HG02763 (cell line): ENCODE results near the gene SDK1.
"Not testable (repeated sequence)": the region's sequence is repeated elsewhere in the genome, so short reads cannot be mapped to it uniquely, and the experiment has no call there.

ENCODE experiments used
- ATAC-seq: cut with Tn5 transposase; IDR thresholded peaks from one replicate; pipeline ENCODE4 v1.9.1; 2021; ENCODE audit warnings: mild to moderate bottlenecking, moderate library complexity; ENCODE audit not compliant: unreplicated experiment

Gene SDK1

DNA sequence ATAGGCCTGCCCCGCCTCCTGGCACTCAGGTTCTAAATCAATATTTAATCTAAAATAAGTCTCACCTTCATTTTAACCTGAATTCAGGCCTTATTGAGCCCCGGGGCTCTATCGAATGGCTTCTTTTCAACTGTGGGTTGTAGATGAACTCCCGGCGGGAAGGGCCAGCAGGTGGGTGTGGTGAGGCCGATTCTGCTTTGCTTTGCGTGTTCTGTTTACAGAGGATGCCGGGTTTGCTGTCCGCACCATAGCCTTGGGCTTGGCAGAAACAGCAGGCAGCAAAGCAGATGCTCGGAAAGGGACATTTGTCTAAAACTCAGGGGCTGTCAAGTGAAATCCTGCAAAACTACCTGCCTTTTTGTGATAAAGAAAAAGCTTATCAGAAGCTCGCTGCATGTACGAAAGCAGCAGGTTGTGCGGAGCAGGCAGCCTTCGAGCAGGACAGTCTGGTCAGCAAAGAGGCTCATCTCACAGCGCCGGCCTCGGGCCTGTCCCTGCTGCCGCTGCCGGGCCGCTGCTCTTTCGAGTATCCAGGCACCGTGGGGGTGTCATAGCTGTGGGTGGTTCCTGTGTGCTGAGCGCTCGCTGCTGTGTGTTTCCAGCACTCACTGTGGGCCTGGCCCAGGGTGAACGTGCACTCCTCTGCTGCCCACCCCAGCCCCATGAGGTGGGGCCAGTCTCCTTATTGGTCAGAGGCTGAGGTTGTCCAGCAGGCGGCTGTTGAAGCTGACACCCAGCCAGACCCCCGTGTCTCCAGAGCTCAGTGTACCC, 946.2 kb downstream of the SDK1 start:
- ATAC-seq = no peak

DNA sequence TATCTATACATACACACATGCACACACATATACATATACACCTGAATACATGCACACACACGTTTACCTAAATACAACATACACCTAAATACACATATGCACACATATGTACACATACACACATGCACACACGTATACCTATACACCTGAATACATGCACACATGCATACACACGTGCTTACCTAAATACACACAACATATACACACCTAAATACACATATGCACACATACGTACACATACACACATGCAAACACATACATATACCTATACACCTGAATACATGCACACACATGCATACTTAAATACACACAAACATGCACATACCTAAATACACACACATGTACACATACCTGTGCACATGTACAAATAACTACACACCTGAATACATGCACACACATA, 947.2 kb downstream of the SDK1 start:
- no peak for ATAC-seq

DNA sequence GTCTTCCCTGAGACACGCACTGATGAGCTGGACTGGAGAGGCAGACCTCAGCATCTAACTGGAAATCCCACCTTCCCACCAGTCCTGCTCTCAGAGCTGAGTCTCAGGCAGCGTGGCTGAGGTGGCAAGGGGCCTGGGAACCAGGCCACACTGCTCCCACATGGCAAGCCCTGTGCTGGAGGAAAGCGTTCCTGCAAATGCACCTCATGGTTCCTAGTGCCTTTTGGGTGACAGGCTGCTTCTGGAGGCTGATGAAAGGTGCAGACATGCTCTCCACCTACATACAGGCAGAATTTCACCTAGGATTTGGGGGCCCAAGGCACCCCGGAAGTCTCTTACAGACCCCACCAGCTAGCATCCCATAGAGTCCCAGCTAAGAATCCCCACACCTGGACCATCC, 948.2 kb downstream of the SDK1 start:
- ATAC-seq = no peak

DNA sequence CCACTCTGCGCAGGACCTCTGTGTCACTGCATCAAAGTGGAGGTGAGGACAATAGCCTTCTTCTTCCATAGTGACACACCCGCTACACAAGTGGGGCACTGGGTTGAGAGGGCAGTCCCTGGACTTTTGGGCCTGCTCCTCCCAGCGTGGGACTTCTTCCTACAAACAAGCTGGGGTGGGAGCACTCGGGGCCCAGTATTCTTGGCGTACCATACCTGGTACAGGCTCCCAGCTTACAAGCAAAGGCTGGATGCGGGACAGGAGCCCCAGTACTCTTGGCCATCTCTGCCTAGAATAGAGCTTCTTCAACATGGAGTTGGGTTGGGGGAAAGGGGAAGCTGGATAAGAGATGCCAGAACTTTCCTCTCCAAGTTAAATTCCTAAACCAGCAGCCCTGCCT, 954.3 kb downstream of the SDK1 start:
- no peak for ATAC-seq

DNA sequence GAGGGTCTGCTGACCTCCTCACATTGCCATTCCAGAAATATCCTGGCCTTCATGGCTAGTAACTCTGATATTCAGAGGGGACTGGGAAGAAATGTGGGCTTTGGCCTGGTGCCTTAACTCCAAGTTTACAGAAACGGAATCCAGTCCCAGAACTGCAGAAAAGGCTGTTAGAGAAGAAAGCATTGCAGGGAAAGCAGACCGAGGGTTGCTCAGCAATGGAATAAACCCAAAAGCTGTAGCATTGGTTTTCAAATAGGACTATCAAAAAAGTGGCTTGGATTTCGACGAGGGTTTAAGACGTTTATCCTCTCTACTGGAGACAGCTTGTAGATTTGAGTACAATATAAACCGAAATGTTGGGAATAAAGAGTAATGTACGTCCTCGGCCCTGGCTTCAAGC, 955.2 kb downstream of the SDK1 start:
- no peak for ATAC-seq

DNA sequence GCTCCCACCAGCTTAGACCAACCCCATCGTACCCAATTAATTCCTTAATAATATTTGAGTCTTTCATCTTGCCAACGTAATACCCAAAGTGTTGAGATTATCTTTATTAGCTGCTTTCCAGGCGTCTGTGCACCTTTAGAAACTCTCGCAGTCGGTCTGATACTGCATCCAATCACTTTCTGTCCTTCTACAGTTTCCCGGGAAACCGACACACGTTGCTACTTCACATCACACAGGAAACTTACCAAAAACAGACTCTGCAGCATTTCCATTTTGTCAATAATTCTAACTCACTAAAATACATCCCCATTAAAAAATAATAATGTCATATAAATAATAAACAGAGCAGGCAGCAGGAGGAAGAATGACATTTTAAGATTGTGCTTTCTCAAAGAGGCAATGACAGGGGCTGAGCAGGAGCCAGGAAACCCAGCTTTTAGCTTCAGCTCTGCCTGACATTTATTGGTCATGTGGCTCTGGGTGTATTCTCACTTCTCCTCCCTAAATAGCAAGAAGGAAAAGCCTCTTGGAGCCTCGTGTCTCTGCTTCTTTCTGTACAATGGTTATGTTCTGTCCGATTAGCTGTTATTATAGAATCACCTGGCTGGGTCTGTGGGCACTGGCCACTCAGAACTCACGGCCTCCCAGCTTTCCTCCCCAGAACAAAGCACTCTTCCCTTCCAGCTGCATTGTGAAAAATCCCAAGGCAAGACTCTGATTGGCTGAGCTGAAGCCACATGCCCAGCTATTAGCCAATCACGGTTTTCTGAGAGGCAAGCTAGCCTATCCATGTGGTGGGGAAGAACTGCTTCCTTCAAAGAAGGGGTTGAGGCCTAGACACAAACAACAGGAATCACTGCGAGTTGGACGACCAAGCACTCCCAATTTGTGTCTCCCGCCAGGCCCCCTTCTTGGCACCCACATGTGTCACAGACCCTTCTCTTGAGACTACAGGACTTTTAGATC, 956.4 kb downstream of the SDK1 start:
- no peak for ATAC-seq

DNA sequence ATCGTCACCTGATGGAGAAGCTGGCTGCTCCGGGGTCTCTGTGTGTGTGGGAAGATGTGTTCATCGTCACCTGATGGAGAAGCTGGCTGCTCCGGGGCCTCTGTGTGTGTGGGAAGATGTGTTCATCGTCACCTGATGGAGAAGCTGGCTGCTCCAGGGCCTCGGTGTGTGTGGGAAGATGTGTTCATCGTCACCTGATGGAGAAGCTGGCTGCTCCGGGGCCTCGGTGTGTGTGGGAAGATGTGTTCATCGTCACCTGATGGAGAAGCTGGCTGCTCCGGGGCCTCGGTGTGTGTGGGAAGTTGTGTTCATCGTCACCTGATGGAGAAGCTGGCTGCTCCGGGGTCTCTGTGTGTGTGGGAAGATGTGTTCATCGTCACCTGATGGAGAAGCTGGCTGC, 959.1 kb downstream of the SDK1 start:
- not testable (repeated sequence) for ATAC-seq

DNA sequence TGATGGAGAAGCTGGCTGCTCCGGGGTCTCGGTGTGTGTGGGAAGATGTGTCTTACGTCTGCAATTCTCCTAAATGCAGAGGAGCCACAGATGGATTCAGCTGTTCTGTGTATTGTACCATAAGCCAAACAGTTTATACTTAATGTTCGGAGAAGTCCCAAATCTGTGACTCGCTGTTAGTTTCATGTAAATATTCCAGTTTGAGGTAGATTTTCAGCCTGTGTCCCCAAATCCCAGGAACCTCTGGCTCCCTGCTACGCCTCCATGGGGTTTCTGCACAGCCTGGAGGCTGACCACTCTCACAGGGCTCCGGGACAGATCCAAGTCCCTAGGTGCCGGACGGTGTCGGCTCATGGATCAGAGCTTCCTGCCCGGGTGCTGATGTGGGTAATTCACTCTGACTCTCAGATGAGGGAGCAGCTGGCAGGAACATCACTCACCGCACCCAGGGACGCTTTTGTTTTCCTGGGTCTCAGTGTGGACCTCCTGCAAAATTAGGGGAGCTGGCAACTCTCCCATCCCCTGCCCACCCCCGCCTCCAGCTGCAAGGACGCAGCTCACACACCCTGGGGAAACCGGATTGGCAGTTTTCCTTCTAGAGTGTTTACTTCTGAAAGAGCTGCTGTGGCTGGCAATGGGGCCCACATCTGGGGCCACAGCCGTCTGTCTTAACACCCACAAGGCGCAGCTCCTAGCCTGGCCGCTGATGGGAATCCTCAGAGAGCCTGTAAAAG, 960.0 kb downstream of the SDK1 start:
- ATAC-seq = no peak

DNA sequence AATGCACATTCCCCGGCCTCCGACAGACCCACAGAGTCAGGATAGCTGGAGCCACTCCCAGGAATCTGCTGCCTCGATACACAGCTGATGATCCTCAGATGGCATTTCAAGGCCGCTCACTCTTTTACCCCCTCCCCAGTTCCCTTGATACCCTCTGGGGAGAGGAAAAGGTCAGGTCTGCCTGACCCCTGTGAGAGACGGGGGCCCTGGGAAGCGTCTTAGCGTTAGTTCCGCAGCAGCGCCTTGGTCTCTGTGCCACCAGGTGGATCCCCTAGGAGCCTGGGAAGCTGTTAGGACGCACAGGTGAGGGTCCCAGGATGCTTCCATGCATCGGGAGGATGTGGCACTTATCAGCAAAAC, 960.5 kb downstream of the SDK1 start:
- no peak for ATAC-seq

DNA sequence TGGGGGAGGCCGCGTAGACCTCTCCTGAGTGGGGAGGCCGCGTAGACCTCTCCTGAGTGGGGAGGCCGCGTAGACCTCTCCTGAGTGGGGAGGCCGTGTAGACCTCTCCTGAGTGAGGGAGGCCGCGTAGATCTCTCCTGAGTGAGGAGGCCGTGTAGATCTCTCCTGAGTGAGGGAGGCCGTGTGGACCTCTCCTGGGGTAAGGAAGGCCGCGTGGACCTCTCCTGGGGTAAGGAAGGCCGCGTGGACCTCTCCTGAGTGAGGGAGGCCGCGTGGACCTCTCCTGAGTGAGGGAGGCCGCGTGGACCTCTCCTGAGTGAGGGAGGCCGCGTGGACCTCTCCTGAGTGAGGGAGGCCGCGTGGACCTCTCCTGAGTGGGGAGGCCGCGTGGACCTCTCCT, 963.2 kb downstream of the SDK1 start:
- ATAC-seq = not testable (repeated sequence)

DNA sequence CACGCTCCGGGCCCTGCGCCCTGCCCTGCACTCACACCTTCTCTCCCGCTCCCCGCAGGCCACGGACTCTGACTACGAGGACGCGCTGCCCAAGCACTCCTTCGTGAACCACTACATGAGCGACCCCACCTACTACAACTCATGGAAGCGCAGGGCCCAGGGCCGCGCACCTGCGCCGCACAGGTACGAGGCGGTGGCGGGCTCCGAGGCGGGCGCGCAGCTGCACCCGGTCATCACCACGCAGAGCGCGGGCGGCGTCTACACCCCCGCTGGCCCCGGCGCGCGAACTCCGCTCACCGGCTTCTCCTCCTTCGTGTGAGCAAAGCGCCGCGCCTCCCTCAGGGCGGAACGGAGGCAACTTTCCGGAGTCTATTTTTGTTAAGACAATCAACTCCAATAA, 964.0 kb downstream of the SDK1 start:
- ATAC-seq = no peak

DNA sequence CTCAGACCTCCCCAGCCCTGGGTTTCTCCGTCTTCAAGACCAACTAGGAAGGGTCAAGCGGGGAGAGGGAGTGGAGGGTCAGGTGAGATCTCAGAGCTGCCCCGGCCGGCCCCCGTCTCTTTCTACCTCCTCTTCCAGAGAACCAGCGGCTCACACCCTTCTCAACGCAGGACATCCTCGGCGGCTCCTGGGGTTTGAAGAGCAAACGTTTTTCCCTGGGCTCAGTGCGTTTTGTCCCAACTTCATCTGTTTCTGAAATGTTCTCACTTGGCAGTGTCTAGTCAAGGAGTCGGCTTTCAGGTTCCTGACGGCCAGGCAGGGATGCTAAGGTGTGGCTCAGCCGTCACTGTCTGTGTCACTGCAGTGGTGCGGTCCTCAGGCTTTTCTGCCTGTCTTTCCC, 964.6 kb downstream of the SDK1 start:
- ATAC-seq = no peak

DNA sequence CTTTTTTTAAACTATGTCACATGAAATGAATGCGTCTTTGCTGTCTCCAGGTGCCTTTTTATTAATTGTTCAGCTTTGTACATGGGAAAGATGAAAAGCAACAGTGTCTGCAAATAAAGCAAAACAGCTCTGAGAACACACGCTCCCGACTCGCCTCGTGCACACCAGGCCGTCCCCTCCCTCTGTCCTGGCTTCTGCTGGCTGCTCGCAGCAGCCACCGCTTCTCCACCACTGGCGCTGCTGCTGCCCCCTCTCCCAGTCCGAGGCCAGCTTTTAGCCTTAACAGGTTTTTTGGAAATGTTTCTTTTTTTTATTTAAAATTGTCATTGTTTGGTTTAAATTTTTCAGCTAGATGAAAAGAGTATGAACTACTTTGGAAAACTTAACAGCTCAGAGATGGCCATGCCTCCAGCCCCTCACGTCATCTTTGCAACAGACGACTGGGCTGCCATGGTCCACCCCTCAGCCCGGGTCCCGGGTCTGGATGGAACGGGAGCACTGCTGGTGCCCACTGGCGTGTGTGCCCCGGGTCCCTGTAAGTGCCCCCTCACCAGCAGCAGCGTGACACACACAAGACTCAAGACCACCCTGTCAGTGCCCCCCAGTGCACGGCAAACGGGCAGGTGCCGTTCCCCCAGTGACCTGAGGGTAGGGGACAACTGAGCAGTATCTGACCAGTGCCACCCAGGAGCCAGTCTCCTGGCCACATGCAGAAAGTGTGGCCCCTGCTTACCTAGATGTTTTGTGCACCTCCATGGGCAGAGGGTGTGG, 965.4 kb downstream of the SDK1 start:
- no peak for ATAC-seq

DNA sequence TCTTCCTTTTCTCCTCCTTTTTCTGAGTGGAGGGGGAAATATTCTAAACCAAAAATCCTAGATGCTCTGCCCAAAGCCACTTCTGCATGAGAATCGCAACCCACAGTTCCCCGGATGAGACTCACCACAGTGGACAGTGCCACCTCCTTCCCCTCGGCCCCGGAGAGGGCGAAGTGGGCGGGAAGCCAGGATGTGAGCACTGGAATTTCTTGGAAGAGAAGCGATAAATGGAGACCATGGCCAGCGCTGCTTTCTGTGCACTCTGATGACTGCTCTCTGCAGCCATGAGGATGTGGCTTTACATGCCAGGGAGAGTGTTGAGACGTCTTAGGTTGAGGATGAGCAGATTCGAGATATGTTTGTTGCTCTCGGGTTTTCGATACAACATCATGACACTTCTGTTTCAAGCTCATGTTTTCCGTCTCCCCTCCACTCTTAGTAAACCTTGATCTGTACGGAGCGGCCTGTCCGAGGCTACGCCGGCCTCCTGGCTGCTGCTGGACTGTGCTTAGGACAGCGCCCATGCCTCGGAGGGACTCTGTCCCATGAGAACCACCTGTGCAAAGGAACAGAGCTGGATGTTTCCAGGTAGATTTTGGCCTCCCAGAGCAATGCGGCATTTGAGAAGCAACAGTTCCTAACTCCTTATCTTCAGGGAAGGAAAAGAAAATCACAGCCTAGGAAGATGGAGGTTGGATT, 966.4 kb downstream of the SDK1 start:
- no peak for ATAC-seq

DNA sequence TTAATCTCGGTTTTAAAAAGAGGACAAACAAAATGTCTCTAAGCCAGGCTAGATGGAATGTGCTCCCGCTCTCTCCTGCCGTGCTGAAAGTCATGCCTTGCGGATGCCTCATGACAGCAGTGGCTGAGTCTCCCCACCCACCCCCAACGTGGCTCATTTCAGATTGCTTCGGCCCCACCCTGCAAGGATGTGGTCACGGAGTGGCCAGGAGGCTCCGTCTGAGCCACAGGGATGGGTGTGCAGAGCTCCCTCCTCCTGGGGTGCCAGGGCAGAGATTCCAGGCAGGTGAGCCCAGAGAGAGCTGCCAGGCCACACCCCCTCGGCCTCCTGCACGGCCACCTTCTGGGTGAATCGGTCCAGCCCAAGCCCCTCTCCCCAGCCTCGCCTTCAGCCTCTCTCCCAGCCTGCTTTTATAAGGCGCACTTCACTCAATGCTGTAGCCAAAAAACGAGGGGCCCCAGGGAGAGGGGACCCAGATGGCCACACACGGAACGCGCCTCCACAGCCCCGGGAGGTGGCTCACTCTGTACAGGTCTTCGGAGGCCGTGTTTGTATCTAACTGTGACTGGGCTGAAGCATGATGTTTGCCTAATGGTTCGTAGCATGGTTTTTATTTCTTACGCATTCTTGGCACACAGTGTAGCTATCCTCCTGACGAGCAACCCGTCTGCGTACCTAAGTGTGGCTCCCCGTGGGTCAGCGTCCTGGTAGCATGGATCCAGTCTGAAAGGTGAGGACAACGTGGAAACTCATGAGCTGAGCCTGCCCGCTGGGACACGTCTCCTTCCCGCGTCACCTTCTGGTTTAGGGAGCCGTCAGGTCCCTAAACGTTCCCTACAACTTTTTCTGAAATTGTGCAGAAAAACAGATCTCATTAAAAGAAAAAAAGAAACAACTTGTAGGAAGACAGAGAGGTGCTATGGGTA, 967.3 kb downstream of the SDK1 start:
- no peak for ATAC-seq

DNA sequence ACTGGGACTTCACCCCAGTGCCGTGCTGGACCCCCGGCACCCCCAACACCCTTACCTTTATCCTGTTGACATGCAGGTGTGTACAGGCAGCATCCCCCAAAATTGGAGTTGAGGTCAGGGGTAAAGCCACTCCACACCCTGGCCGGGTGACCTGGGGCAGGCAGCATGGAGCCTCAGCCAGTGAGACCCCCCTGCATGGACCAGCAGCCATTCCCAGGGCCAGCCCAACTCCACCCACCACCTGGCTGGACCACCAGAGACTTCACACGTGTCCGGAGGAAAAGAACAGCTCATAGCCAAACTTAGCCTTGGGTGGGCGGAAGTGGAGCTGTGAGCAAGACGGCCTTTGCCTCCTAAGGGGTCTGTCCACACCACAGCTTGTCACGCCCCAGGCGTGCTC, 968.0 kb downstream of the SDK1 start:
- no peak for ATAC-seq

DNA sequence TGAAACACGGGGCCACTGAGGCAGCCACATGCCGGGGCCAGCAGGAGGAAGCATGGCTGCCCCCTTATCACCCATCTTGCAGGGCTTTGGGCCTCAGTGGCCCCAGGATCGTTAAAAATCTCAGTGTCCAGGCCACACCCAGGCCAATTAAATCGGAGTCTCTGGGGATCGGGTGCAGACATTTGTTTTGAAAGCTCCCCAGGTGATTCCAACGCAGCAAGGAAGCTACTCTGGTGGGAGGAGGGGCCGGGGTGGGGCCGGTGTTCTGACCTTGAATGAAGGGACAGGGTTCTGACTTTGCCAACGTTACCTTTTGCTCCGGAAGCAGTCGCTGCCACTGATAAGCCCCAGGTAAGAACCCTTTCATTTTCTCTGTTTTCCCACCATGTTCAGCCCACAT, 968.7 kb downstream of the SDK1 start:
- no peak for ATAC-seq

DNA sequence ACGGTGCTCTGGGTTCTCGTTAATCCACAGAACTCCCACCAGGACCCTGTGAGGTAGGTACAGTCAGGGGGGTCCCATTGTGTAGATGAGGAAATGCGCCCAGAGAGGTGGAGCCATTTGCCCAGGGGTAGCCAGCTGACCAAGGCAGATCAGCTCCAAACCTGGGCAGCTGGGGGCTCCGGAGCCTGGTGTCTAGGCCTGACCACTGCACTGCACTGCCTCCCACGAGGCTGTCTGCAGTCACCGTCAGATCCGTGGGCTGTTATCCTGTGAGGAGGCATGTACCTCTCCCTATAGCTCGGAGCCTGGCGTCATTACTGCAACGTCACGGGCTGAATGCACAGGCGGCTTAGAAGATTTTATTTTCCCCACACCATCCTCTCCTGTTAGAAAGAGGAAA, 969.2 kb downstream of the SDK1 start:
- no peak for ATAC-seq
